Liver (tissue), 3 donors: Measurements from ENCODE around the gene RCVRN.

Source experiments
- GABPA ChIP-seq, 2 donors: IDR thresholded peaks in 1 of 2; conservative IDR thresholded peaks in 1 of 2; 2 replicates each; pipeline ENCODE4 v1.6.1; 2016; ENCODE audit warnings: antibody characterized with exemption in 2 of 2, mild to moderate bottlenecking in 1 of 2, moderate library complexity in 1 of 2
- NR2F2 ChIP-seq: IDR thresholded peaks from 2 replicates; pipeline ENCODE4 v1.6.1; 2016; ENCODE audit warnings: antibody characterized with exemption
- TF ChIP-seq, protein P1 (sequence below): fragments of 150-350 bp; IDR thresholded peaks from 2 replicates; pipeline ENCODE4 v1.5.1; 2017; ENCODE audit warnings: improper control_type of control experiment, low read depth, low read length; ENCODE audit not compliant: missing input control
- TF ChIP-seq, protein P2 (sequence below): IDR thresholded peaks from 2 replicates; pipeline ENCODE4 v1.6.1; 2016; ENCODE audit warnings: antibody characterized with exemption, mild to moderate bottlenecking
- TF ChIP-seq, protein P3 (sequence below): IDR thresholded peaks from 2 replicates; pipeline ENCODE4 v1.6.1; 2016; ENCODE audit warnings: antibody characterized with exemption
- TF ChIP-seq, protein P4 (sequence below): IDR thresholded peaks from 2 replicates; pipeline ENCODE4 v1.6.1; 2016; ENCODE audit warnings: antibody characterized with exemption
- donor health status: healthy.
- donor health status: healthy.

DNA sequence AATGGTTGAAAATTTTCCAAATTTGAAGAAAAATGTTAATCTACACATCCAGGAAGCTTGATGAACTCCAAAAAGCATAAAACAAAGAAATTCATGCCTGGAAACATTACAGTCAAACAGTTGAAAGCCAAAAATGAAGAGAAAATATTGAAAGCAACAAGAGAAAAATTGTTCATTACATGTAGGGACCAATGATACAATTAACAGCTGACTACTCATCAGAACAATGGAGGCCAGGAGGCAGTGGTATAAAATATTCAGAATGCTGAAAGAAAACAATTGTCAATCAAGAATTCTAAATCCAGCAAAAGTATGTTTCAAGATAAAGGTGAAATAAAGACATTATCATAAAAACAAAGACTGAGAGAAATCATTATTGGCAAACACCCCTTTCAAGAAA, 21.6 kb downstream of the RCVRN start:
- TF ChIP-seq, protein P1, sequence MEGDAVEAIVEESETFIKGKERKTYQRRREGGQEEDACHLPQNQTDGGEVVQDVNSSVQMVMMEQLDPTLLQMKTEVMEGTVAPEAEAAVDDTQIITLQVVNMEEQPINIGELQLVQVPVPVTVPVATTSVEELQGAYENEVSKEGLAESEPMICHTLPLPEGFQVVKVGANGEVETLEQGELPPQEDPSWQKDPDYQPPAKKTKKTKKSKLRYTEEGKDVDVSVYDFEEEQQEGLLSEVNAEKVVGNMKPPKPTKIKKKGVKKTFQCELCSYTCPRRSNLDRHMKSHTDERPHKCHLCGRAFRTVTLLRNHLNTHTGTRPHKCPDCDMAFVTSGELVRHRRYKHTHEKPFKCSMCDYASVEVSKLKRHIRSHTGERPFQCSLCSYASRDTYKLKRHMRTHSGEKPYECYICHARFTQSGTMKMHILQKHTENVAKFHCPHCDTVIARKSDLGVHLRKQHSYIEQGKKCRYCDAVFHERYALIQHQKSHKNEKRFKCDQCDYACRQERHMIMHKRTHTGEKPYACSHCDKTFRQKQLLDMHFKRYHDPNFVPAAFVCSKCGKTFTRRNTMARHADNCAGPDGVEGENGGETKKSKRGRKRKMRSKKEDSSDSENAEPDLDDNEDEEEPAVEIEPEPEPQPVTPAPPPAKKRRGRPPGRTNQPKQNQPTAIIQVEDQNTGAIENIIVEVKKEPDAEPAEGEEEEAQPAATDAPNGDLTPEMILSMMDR = no peak
- TF ChIP-seq GABPA (IDR thresholded peaks at IDR 0.05 in 1 of 2, conservative IDR thresholded peaks at IDR 0.05 in 1 of 2) (no peak), NR2F2 (no peak)
- TF ChIP-seq, protein P2, sequence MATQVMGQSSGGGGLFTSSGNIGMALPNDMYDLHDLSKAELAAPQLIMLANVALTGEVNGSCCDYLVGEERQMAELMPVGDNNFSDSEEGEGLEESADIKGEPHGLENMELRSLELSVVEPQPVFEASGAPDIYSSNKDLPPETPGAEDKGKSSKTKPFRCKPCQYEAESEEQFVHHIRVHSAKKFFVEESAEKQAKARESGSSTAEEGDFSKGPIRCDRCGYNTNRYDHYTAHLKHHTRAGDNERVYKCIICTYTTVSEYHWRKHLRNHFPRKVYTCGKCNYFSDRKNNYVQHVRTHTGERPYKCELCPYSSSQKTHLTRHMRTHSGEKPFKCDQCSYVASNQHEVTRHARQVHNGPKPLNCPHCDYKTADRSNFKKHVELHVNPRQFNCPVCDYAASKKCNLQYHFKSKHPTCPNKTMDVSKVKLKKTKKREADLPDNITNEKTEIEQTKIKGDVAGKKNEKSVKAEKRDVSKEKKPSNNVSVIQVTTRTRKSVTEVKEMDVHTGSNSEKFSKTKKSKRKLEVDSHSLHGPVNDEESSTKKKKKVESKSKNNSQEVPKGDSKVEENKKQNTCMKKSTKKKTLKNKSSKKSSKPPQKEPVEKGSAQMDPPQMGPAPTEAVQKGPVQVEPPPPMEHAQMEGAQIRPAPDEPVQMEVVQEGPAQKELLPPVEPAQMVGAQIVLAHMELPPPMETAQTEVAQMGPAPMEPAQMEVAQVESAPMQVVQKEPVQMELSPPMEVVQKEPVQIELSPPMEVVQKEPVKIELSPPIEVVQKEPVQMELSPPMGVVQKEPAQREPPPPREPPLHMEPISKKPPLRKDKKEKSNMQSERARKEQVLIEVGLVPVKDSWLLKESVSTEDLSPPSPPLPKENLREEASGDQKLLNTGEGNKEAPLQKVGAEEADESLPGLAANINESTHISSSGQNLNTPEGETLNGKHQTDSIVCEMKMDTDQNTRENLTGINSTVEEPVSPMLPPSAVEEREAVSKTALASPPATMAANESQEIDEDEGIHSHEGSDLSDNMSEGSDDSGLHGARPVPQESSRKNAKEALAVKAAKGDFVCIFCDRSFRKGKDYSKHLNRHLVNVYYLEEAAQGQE = no peak
- TF ChIP-seq, protein P3, sequence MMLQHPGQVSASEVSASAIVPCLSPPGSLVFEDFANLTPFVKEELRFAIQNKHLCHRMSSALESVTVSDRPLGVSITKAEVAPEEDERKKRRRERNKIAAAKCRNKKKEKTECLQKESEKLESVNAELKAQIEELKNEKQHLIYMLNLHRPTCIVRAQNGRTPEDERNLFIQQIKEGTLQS = no peak
- TF ChIP-seq, protein P4, sequence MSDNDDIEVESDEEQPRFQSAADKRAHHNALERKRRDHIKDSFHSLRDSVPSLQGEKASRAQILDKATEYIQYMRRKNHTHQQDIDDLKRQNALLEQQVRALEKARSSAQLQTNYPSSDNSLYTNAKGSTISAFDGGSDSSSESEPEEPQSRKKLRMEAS = no peak
